ENCODE results near the gene TFIP11.

GRCh38 chr22:26494506-26494905, 17.8 kb downstream of the TFIP11 start:
- TF ChIP-seq CTCF (IDR thresholded peaks at IDR 0.05) (no peak), POLR2A (IDR thresholded peaks at IDR 0.05) (no peak)
